Skin epidermis (tissue), 12 donors: Measurements from ENCODE around the gene PMM1.
"Not testable (repeated sequence)": the region's sequence is repeated elsewhere in the genome, so short reads cannot be mapped to it uniquely, and the experiment has no call there.

ENCODE experiments used
- H3K27ac ChIP-seq, 21 experiments: fragments of 200-600 bp; sonication (generic) in 11 of 21; one replicate each; pipeline ENCODE4 v1.5.0; 2020; ENCODE audit warnings: mild to moderate bottlenecking in 3 of 21, inconsistent platforms in 2 of 21, moderate library complexity in 2 of 21
- H3K4me3 ChIP-seq, 7 experiments: fragments of 200-600 bp; sonication (generic) in 2 of 7; one replicate each; pipeline ENCODE4 v1.5.0; 2020; ENCODE audit warnings: inconsistent platforms in 2 of 7, mild to moderate bottlenecking in 2 of 7, moderate library complexity in 1 of 7

The PMM1 gene

GRCh38 chr22:41570221-41570620 lies 19.4 kb downstream of the PMM1 start:
- no peak overlapping the region for H3K27ac ChIP-seq

GRCh38 chr22:41568811-41569210 lies 20.8 kb downstream of the PMM1 start:
- H3K27ac ChIP-seq = no peak overlapping the region

More at GRCh38 chr22:41570221-41570620, 19.4 kb downstream of the PMM1 start:
- no peak overlapping the region for H3K4me3 ChIP-seq

DNA sequence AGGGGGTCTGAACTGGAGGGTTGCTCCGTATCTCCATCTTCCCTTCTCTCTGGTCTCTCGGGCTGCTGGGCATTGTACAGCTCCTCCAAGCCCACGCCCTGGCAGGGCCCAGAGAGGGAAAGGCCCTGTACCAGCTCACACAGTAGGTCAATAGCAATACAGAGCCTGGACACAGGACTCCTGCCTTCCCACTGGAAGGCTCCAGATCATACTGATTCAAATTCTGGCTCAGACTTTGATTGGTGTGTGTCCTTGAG lies 22.2 kb downstream of the PMM1 start:
- Histone ChIP-seq H3K27ac (no peak overlapping the region), H3K4me3 (no peak overlapping the region)

More at GRCh38 chr22:41568811-41569210, 20.8 kb downstream of the PMM1 start:
- no peak overlapping the region for H3K4me3 ChIP-seq

DNA sequence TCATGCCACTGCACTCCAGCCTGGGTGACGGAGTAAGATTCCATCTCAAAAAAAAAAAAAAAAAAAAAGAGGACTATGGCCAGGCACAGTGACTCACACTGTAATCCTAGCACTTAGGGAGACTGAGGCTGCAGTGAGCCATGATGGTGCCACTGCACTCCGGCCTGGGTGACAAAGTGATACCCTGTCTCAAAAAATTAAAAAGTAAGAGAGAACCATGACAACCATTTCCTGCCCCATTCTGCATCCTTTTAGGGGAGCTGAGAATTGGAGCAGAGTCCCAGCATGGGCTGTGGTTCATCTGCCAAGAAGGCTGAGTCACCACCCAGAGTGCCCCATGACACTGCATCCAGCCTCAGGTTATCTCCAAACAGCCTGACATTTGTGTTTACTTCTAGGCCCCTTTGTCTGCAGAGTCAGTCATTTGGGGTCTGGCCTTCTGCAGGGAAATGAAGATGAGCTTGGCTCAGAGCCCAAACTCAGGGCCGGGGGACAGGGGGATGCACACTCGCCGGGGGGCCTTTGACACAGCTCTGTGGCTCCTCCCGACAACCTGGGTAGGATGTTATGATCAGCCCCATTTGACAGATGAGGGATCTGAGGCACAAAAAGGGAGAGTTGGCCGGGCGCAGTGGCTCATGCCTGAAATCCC lies 24.1 kb downstream of the PMM1 start:
- Histone ChIP-seq H3K27ac (no peak overlapping the region), H3K4me3 (no peak overlapping the region)

- Histone ChIP-seq H3K27ac (no peak overlapping the region), H3K4me3 (no peak overlapping the region)
Measured at GRCh38 chr22:41564563-41564962, 25.1 kb downstream of the PMM1 start.

- H3K27ac ChIP-seq = peak overlapping the region in 1 of 21 experiments; percentile 35
- H3K4me3 ChIP-seq = no peak overlapping the region
Measured at GRCh38 chr22:41563051-41563711, 26.5 kb downstream of the PMM1 start.

GRCh38 chr22:41562461-41562860 lies 27.2 kb downstream of the PMM1 start:
- H3K4me3 ChIP-seq = no peak overlapping the region

DNA sequence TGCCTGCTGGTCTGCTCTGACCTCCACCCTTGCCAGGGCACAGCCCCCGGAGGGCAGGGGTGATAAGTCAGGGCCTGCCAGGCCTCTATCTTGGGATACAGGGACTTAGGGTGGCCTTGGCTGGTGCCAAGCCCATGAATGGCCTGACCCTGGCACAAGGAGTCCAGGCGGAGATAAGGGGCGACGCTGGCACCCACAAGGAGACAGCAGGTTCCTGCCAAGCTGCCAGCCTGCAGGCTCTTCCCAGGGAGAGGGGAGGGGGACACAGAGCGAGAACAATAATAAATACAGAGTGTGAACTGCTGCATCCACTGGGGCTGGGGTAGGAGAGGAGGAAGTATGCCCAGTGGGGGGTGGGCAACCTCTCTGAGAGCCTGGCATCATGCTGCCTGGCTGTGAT lies 27.9 kb downstream of the PMM1 start:
- H3K27ac ChIP-seq = peak overlapping the region in 1 of 21 experiments; percentile 10
- H3K4me3 ChIP-seq = no peak overlapping the region

More at GRCh38 chr22:41562461-41562860, 27.2 kb downstream of the PMM1 start:
- H3K27ac ChIP-seq = no peak overlapping the region

GRCh38 chr22:41561335-41561734 lies 28.3 kb downstream of the PMM1 start:
- no peak overlapping the region for H3K4me3 ChIP-seq
- peak overlapping the region in 1 of 21 experiments; percentile 10 for H3K27ac ChIP-seq

- Histone ChIP-seq H3K4me3 (no peak overlapping the region), H3K27ac (no peak overlapping the region)
Measured at GRCh38 chr22:41560095-41560471, 29.6 kb downstream of the PMM1 start.

DNA sequence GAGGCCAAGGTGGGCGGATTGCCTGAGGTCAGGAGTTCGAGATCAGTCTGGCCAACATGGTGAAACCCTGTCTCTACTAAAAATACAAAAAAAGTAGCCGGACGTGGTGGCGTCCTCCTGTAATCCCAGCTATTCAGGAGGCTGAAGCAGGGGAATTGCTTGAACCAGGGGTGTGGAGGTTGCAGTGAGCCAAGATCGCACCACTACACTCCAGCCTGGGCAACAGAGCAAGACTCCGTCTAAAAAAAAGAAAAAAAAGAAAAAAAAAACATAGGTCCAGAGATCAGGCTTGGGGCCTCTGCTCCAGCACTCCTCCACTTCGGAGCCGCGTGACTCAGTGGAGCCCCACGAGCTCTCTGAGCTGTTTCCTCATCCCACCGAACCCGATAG lies 31.4 kb downstream of the PMM1 start:
- H3K4me3 ChIP-seq, H3K27ac ChIP-seq: not testable (repeated sequence)

- no peak overlapping the region for H3K27ac ChIP-seq
- no peak overlapping the region for H3K4me3 ChIP-seq
Measured at GRCh38 chr22:41557401-41558240, 32.0 kb downstream of the PMM1 start.

- Histone ChIP-seq H3K27ac (no peak overlapping the region), H3K4me3 (no peak overlapping the region)
Measured at GRCh38 chr22:41556561-41556960, 33.1 kb downstream of the PMM1 start.

DNA sequence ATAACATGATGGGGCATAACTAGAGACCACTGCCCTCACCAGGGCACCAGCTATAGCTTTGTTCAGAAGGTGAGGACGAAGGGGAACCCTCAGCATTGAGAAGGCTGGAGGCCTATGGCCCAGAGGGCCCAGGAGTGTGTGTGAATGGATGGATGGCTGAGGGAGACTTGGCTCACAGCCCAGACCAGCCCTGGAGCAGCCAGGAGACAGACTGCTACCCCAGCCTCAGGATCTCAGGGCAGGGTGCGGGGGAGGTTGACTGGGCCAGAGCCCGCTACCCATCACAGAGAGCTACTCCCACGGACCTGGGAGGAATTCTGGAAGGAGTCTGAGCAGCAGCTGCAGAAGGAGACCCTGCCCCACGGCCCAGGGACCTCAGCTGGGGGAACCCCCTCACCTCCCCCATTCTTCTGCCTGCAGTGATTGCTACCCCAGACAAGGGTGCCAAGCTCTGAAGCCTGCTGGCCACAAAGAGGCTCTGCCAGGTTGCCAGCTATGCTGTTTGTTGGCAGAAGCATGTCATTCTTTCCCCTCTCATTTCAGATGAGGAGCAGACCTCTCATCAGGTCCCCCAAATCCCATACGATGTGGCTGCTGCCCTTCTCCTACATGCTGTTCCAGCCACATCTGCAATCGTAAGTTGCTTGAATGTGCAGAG lies 34.2 kb downstream of the PMM1 start:
- no peak overlapping the region for H3K27ac ChIP-seq
- H3K4me3 ChIP-seq = no peak overlapping the region

DNA sequence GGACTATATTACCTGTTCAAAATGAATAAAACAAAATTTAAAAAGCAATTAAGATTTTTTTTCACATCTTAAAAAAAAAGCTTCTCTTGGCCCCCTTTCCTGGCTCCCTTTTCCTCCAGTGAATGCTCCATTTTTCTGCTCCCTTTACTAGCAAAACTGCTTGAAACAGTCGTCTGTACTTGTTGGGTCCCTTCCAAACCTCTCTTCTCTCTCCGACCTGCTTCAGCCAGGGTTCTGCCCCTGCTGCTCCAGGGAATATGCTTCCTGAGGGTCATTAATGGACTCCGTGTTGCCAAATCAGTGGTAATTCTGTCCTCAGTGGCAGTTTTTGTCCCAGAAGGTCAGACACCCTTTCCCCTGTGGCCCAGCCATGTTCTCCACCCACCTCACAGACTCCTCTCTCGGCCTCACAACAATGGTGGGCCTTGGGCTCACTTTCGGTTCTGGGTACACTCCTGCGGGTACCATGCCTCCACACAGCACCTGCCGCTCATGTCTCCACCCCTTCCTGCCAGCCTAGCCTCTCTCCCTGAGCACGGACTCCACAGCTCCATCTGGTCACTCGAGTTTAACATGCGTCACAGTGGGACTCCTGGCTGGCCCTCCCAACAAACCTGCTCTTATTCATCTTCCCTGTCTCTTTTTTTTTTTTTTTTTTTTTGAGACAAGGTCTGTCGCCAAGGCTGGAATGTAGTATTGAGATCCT lies 37.6 kb downstream of the PMM1 start:
- Histone ChIP-seq H3K4me3 (no peak overlapping the region), H3K27ac (no peak overlapping the region)

DNA sequence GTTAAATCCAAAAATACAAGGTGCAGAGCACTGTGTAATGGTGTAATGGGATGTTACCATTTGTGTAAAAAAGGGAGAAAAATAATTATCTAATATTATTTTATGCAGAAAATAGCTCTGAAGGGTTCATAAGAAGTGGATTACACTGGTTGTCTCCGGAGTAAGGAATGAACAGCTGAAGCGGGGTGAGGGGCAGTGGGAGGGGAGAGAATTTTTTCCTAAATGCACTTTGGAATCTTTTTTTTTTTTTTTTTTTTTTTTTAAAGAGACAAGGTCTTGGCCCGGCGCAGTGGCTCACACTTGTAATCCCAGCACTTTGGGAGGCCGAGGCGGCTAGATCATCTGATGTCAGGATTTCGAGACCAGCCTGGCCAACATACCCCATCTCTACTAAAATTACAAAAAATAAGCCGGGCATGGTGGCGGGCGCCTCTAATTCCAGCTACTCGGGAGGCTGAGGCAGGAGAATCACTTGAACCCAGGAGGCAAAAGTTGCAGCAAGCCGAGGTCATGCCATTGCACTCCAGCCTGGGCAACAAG lies 38.6 kb downstream of the PMM1 start:
- Histone ChIP-seq H3K4me3 (no peak overlapping the region), H3K27ac (no peak overlapping the region)

- H3K27ac ChIP-seq = no peak overlapping the region
Measured at GRCh38 chr22:41548830-41549211, 40.8 kb downstream of the PMM1 start.

DNA sequence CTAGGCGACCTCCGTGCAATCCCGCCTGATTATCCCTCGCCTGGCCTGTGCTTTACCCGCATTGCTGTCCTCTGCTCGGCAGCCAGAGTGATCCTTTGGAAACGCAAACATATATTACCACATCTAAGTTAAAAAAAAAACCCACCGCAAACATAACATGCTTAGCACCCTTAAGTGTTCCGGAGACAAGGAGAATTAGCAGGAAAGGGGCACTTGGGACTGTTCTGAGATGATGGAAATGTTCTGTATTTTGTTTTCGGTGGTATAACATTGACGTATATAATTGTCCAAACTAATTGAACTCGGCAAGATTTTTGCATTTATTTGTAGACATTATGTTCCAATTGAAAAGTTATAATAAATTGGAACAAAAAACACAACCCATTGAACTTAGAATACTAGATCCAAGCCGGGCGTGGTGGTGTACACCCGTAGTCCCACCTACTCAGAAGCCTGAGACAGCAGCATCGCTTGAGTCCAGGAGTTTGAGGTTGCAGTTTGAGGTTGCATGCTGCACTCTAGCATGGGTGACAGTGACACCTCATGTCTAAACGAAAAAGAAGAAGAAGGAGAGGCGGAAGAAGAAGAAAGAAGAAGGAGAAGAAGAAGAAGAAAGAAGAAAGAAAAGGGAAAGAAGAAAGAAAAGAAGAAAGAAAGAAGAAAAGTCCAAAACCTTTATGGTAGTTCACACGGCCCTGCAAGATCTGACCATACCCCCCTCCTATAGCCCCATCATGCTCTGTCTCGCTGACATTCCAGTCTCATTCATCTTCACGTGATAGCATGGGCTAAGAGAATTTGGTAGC lies 44.8 kb downstream of the PMM1 start:
- H3K4me3 ChIP-seq = peak overlapping the region; percentile 51 to 94 (median 69)
- peak overlapping the region in 3 of 21 experiments; percentile 85 to 91 (median 88) for H3K27ac ChIP-seq

More at GRCh38 chr22:41548830-41549211, 40.8 kb downstream of the PMM1 start:
- no peak overlapping the region for H3K4me3 ChIP-seq
